COLO668 (cell line): ENCODE data around the gene NMRK2.
"Not testable (repeated sequence)": the region's sequence is repeated elsewhere in the genome, so short reads cannot be mapped to it uniquely, and the experiment has no call there.

Experiments
- DNase-seq: peaks from one replicate; lab custom pipeline; 2025; ENCODE audit not compliant: unreplicated experiment; lab: John Stamatoyannopoulos, UW

Gene NMRK2

GRCh38 chr19:3932931-3933810 is at the start of gene NMRK2:
Gene NMRK2, plus strand, starts transcription at chr19:3933069. Its CDS starts 603 bp downstream, at chr19:3933672.
- no peak for DNase-seq

GRCh38 chr19:3890591-3890990 is 42.3 kb upstream of the NMRK2 start:
- DNase-seq, result no peak

GRCh38 chr19:3893509-3894179 is 39.2 kb upstream of the NMRK2 start:
- DNase-seq, result no peak

GRCh38 chr19:3894959-3895358 is 37.9 kb upstream of the NMRK2 start:
- DNase-seq, result not testable (repeated sequence)

- no peak for DNase-seq
Observed at GRCh38 chr19:3895788-3896187, 37.1 kb upstream of the NMRK2 start.

- no peak for DNase-seq
Observed at GRCh38 chr19:3897936-3898335, 34.9 kb upstream of the NMRK2 start.

- no peak for DNase-seq
Observed at GRCh38 chr19:3898426-3898825, 34.4 kb upstream of the NMRK2 start.

GRCh38 chr19:3899531-3900294 is 33.2 kb upstream of the NMRK2 start:
- DNase-seq, result no peak

- DNase-seq, result no peak
Observed at GRCh38 chr19:3902317-3902973, 30.4 kb upstream of the NMRK2 start.

- DNase-seq, result no peak
Observed at GRCh38 chr19:3904233-3904632, 28.6 kb upstream of the NMRK2 start.

- DNase-seq, result no peak
Observed at GRCh38 chr19:3907626-3908265, 25.1 kb upstream of the NMRK2 start.

- no peak for DNase-seq
Observed at GRCh38 chr19:3908266-3909054, 24.4 kb upstream of the NMRK2 start.

GRCh38 chr19:3910105-3910504 is 22.8 kb upstream of the NMRK2 start:
- no peak for DNase-seq

GRCh38 chr19:3914199-3914598 is 18.7 kb upstream of the NMRK2 start:
- no peak for DNase-seq

GRCh38 chr19:3916033-3916432 is 16.8 kb upstream of the NMRK2 start:
- DNase-seq, result no peak

GRCh38 chr19:3919793-3920192 is 13.1 kb upstream of the NMRK2 start:
- no peak for DNase-seq

- DNase-seq, result no peak
Observed at GRCh38 chr19:3923096-3923758, 9.6 kb upstream of the NMRK2 start.

GRCh38 chr19:3923912-3924311 is 9.0 kb upstream of the NMRK2 start:
- no peak for DNase-seq

GRCh38 chr19:3931041-3931440 is 1.8 kb upstream of the NMRK2 start:
- DNase-seq, result no peak
